ENCODE measurements around the gene HMGN3.

Gene HMGN3

DNA sequence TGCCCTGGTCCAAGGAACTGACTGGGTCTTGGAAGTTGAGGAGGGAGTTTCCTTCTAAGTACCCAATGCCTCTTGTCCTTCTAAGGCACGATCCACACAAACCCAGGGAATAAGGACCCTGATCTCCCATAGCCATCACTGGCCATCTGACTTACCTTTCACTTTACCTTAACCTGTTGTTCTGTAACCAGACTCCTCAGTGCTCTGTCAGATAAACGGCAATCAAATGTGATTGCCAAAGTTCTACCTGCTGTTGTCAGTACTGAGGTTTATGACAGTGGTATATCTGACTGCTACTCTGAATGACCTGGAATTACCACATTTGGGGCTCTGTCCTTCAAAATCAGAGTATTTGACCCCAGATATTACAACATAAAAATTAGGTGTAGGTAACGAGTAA lies 49.8 kb downstream of the HMGN3 start:
- no peak for DNase-seq (ENCODE audit: low read depth)

DNA sequence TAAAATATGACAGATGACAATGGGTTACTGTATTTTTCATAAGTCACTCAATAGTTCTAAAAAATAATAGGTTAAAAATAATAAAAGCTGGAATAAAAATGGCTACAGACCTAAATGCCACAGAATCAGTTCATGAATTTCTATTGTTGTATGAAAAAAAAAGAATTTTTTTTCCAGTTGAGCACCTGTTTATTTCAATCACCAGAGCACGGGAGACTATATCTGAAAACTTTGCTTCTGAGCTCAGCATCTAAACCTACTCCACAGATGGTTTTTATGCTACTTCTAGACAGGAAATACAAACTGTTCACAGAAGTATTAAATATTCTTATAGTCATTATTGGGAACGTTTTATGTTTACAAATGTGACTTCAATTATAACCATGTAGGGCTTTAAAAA lies 50.4 kb downstream of the HMGN3 start:
- DNase-seq (ENCODE audit: low read depth) = no peak

DNA sequence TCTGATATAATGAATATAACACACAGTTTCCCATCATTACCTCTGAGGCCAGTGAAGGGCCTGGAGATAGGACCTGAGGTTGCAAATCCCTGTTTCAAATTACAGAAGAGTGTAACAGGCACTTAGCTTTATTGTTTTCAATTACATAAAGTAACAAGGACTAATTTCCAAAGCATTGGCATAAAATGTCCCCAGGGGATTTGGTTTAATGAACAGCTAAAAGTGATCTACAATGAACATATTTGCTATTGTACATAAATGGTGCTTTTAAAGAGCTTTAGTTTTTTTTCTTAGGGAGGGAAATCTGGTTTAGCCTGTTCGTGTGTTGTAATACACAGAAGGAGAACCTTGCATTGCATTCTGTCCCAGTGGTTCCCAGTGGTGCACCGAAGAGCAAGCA lies 54.4 kb downstream of the HMGN3 start:
- no peak for DNase-seq (ENCODE audit: low read depth)

DNA sequence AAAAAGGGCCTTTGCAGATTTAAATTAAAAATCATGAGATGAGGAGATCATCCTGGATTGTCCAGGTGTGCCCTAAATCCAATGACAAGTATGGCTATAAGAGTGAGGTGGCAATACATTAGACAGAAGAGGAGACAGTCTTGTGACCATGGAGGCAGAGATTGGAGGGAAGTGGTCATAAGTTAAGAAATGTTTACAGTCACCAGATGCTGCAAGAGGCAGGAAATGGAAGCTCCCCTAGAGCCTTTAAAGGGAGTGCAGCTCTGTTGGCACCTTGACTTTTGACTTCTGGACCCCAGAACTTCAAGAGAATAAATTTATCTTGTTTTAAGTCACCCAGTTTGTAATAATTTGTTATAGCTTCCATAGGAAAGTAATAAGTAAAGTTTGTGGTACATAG lies 61.1 kb downstream of the HMGN3 start:
- DNase-seq (ENCODE audit: low read depth) = no peak

DNA sequence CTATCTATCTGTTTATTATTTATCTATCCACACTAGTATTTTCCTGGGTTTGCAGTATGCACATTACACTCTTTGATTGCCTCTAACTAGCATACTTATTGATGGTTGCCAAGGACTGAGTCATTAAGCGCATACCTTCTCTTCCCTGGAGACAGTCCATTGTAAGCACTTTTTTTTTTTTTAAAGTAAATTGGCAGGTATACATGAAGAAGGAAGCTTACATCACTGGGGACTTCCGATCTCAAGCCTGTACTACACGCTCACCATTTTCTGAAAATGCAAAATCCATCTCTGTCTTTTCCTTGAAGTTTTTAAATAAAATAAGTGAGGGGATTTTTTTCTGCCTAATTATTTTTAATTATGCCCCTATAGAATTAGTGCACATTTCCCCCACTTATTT lies 63.5 kb downstream of the HMGN3 start:
- DNase-seq (ENCODE audit: low read depth) = no peak

DNA sequence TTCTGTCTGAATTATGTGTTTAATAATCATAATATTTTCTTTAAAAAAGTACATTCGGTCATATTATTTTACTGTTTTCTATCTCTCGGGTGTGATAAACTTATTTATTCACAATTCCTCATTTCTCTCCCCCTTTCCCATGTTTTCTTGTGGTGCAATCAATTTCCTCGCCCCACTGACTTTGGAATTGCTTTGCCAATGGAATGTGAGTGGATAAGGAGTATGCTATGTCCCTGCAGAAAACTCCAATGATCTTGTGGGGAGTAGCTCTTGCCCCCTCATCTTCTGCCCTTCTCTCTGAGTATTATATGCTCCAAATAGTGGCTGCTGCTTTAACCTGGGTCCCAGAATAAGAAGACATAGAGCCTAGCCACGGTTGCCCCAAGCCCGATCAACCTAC lies 64.1 kb downstream of the HMGN3 start:
- no peak for DNase-seq (ENCODE audit: low read depth)

DNA sequence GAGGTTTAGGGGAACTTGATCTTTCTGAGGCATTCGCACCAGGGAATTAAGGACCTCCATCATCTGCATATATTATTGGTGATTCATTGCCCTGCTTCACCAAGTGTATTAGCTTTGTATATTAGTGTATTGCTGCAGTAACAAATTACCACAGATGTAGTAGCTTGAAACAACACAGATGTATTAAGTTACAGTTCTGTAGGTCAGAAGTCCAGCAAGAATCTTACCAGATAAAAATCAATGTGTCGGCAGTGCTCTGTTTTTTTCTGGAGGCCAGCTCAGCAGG lies 65.8 kb downstream of the HMGN3 start:
- no peak for DNase-seq (ENCODE audit: low read depth)

DNA sequence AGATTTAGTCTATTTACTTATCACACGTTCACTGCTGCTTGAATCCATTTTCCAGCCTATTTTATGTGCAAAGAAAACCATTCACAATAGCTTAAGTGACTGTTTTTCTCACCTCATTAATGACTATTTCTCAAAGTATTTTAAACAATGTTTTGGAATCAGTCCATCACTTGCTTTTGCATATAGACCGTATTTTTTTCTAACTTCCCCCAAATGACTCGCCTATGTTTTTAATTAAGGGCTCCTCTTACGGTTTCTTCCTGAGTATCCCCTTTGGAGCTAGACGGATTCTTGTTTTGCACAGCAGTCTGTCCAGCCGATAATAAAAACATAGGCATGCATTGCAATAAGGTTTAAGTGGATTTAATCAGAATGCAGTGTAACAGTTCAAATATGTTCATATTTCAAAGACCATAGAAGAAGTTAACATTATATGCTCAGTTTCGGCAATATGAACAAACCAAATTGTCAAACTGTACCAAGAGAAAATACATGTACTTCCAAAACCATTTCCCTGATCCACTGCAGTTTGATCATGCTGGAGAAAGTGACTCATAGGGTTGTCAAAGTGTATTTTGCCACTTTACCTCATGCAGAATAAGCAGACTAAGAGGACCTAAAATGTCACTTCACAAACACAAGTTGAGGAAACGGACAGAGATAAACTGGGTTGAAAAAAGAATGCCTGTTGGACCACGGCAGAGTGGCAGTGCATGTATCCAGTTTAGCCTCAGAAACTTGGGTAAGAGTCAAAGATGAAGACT lies 66.4 kb downstream of the HMGN3 start:
- no peak for DNase-seq (ENCODE audit: low read depth)

DNA sequence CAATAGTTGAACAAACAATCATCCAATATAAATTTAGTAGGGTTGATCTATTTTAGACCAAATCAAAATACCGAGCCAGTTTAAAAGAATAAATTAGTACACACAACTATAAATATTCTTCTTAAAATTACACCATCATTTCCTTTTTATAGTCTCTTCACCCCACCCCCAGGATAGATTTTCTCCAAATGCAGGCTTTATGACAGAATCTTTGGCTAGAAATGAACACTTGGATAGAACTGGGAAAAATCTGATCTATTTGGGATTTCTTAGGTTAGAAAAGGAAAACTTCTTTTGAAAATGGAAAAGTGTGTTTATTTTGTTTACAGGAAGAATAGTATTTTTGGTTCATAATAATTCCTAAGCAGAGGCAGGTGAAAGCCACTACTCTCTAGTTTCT lies 74.6 kb downstream of the HMGN3 start:
- DNase-seq (ENCODE audit: low read depth) = no peak

DNA sequence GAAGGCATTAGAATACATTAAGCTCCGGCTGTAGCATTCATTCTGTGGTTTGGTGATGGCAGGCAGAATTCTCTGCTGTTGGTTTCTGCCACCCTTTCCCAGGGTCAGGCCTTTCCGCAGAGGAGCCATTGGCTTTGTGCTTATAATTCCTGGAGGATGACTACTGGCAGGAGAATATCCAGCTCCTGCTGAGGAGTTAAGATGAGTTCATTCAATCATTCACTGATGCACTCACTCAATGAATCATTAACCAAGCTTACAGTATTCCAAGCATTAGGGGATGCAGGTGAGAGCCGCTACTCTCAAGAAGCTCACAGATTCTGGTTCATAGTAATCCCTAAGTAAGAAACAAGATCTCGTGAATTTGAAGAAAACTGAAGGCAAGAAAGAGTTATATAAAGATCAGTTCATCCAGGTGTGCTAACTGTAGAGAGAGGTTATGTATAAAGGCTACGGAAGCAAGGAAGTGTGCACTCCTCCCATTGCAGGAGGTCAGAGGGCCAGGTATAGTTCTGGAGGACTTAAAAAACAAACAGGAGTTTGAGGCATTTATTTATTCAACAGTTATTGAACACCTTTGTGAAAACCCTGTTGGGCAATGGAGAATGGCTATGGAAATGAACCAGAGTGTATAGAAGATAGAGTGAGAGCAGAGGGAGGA lies 75.5 kb downstream of the HMGN3 start:
- no peak for DNase-seq (ENCODE audit: low read depth)

DNA sequence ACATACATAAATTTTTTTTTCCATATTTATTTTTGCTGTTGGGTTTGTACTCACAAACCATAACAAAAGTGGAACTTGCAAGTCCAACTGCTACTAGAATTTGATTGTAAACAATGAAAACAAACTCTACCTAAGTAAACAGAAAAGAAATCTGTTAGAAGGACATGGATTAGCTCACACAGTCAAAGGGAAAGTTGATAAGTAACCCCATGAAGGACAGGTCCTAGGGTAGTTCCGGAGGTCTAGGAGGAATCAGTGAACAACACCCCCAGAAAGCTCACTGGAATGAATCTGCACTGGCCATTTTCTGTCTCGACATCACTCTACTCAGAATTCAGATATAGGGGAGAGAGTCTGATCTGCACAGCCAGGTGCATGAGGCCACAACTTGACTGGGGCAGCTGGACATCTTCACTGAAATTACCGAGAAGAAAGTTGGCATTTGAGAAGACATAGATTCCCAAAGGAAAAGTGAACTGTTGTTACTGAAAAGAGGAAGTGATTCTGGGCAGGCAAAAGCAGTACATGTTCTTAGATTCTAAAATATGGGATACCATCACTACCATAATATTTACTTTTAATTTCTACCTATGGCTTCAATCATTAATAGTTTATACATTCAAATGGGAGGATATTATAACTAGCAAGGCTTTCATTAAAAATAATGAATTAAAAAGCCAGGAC lies 76.4 kb downstream of the HMGN3 start:
- DNase-seq (ENCODE audit: low read depth) = no peak

DNA sequence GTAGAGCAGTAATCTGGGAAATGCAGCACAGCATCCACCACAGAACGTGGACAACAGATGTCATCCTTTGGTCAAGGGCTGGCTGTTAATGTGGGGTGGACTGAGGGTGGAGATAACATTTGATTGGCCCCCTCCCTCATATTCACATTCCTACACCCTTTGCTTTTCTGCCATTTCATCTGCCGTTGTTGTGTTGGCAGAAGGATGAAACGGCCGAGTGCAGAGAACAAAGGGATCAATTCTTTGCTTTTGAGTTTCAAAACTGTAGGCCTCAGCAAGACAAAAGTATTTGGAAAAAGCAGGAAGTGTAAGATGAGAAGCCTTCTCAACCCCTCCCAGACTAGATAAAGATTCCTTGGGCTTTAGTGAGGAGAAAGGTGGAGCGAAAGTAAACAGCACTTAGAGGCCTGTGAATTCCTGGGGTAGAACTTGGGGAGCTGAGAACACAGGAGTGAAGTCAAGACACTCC lies 82.2 kb downstream of the HMGN3 start:
- no peak for DNase-seq (ENCODE audit: low read depth)

Data from activated T-helper 9 cell treated with anti-CD3 and anti-CD28 coated beads, Interleukin-2, amount 50 U/mL, for 16 hours (primary cell).